ENCODE data around the gene NRXN3.

- TF ChIP-seq CTCF (IDR thresholded peaks at IDR 0.05) = no peak
- no peak for TF ChIP-seq EZH2 (IDR thresholded peaks at IDR 0.05; ENCODE audit: borderline replicate concordance, insufficient read depth, low read depth, low read length, poor library complexity, severe bottlenecking)
Observed at GRCh38 chr14:79379266-79379665, 1209.1 kb downstream of the NRXN3 start.
